GM18499 (cell line): ENCODE results near the gene EBPL.
"Not testable (repeated sequence)": the region's sequence is repeated elsewhere in the genome, so short reads cannot be mapped to it uniquely, and the experiment has no call there.

ENCODE experiments used
- ATAC-seq: cut with Tn5 transposase; IDR thresholded peaks from one replicate; pipeline ENCODE4 v1.9.1; 2021; ENCODE audit warnings: moderate number of reproducible peaks; ENCODE audit not compliant: insufficient read depth, unreplicated experiment

EBPL gene

DNA sequence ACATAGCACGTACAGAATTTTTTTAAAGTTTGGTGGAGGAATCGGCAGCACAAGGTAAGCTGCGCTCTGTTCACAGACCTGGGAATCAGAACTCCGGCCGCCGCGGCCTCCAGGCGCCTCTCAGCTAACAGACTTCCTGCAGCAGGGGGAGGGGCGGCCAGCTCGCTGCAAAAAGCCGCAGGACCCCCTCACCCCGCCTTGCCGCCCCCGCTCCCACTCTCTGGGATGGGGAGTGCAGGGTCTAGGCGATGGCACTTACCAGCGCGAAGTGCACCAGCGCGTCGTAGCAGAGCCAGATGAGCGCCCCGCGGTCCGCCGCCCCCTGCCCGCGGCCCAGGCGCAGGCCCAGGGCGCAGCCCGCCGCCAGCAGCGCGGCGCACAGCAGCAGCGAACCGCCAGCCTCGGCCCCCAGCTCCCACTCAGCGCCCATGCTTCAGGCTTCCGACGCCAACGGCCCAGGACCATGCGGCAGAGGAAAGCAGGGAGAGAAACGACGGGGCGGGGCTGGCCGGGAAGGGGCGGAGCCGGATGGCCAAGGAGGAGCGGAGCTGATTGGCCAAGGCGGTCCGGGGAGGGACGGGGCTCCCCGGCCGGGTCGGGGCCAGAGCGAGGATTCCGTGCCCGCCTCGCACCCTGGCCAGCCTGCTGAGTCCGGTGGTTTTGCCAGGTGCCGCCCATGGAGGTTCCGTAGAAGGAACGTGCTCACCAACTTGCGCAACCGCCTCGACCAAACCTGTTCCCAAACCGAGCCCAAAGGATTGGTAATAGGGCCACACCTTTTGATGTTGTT, at the start of gene EBPL:
Gene EBPL (minus strand): TSS at position 492 of the 790 bp plus-strand sequence. CDS start 62 bp downstream, at position 430.
- peak; percentile 50 for ATAC-seq

- ATAC-seq, result no peak
Measured at GRCh38 chr13:49740870-49741269, 49.6 kb upstream of the EBPL start.

DNA sequence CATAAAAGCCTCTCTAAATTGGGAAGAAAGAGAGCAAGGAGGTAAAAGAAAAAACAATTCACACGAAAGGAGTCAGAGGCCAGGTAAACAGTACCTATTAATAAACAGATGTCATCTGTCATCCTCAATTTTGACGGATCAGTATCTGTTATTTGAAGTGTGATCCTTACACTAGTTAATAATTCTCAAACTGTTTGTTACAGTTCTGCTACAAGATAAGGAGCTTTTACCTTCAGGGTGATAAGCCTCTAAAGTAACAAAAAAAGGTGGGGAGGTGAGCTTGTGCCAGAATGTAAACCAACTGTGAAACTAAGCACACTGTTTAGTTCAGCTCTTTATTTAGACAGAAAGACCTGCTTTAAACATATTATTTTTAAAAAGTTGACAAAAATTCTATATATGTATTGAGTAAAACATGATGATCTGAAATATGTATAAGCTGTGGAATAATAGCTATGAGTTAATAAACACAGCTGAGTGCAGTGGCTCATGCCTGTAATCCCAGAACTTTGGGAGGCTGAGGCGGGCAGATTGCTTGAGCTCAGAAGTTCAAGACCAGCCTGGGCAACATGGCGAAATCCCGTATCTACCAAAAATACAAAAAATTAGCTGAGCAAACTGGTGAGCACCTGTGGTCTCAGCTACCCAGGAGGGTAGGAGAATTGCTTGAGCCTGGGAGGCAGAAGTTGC, 48.4 kb upstream of the EBPL start:
- ATAC-seq, result no peak

DNA sequence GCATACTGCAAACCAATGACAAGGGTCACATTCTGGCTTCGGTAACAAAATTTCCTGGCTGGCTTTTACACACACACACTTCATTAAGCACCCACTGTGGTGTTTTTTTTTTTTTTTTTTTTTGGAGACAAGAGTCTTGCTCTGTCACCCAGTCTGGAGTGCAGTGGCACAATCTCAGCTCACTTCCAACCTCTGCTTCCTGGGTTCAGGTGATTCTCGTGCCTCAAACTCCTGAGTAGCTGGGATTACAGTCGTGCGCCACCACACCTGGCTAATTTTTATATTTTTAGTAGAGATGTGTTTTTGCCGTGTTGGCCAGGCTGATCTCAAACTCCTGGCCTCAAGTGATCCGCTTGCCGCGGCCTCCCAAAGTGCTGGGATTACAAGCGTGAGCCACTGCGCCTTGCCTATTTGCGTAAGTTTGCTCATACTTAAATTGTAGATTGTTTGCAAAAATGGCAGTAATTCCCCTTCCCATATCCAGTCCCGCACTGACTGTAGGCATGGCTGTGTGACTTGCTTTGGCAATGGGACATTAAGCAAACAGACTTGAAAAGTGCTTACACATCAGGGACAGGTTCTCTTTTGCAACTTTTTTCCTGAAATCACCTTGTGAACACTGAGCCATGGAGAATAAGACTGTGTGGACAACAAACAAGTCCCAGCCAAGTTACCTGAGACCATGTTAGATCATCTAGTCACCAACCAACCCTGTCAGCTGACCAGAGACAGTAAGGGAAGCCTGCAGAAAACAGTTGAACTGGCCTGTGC, 42.1 kb upstream of the EBPL start:
- no peak for ATAC-seq

DNA sequence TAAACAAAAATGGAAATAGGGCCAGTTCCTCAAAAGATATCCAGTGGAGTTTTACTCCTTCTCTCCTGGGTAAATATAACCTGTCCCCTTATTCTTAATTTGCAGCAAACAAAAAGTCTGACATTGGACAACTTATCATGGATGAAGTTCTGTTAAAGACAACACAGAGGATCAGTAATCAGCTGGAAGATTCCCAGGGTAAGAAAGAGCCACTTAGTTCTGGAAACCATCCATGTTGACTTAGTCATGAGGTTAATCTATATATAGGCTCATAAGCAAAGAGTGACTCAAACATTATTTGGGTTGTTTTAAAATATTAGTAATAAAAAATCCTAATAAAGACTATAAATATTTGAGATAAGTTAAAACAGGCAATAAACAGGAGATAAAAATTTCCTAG, 40.5 kb upstream of the EBPL start:
- no peak for ATAC-seq

- ATAC-seq, result no peak
Measured at GRCh38 chr13:49716615-49717014, 25.3 kb upstream of the EBPL start.

GRCh38 chr13:49714757-49715156, 23.5 kb upstream of the EBPL start:
- no peak for ATAC-seq

GRCh38 chr13:49711218-49711863, 20.1 kb upstream of the EBPL start:
- ATAC-seq, result no peak

- ATAC-seq, result not testable (repeated sequence)
Measured at GRCh38 chr13:49704264-49704663, 13.0 kb upstream of the EBPL start.

- no peak for ATAC-seq
Measured at GRCh38 chr13:49701491-49701890, 10.2 kb upstream of the EBPL start.

- ATAC-seq, result no peak
Measured at GRCh38 chr13:49697468-49697867, 6.2 kb upstream of the EBPL start.

DNA sequence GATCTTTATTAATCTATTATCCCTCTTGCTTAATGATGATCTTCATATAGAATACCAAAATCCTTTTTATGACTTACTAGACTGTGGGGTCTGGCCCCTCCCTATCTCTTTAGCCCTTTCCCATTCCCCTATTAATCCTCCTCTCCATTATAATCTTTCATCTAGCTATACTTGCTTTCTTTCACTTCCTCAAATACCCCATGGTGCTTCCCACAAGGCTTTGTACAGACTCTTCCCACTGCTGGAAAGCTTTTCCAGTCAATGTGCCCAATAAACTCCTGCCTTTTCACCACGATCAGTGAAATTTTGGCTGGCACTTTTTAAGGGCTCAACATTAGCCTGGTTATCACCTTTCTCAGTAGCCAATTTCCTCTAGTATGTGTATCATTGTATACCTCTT, 3.2 kb upstream of the EBPL start:
- no peak for ATAC-seq

GRCh38 chr13:49693877-49694276, 2.6 kb upstream of the EBPL start:
- no peak for ATAC-seq

GRCh38 chr13:49693191-49693733, 2.0 kb upstream of the EBPL start:
- no peak for ATAC-seq

GRCh38 chr13:49690133-49690994, 922 bp downstream of the EBPL start:
- peak; percentile 30 for ATAC-seq

DNA sequence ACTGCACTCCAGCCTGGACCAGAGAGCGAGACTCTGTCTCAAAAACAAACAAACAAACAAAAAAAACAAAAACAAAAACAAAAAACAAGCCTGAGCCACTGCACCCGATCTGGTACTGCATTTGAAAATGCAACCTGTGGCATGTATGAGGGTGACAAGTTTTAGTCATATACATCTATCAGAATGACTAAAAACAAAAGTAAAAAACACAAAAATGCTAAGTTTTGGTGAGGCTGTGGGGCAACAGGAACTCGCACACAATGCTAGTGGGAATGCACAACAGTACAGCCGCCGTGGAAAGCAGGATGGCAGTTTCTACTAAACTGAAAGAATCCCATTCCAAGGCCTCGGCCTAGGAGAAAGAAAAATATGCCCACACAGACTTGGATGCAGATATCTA, 7.8 kb downstream of the EBPL start:
- ATAC-seq, result no peak

DNA sequence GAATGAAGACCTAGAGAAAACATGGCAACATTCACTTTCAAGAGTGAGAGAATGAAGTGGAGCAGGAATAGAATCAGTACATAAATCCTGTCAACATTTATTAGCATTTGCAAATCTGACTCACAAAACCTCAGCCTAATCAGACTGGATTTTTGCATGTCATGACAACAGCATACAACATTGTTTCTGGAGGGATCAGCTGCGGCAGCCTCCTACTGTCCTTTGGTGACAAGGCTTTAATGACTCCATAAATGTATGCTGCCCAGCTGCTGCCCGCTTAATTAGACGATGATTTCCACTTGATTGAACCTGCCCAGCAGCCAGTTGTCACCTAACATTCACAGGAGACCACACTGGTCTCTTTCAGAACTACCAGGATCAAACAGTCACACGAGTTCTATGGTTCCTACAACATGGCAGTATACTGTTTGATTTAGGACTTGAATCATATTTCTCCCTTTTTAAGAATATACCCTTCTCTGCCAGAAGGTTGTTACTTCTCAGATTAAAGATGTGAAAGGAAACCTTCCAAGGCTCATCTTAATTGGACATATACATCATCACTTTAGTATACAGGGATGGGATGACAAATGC, 9.3 kb downstream of the EBPL start:
- no peak for ATAC-seq

DNA sequence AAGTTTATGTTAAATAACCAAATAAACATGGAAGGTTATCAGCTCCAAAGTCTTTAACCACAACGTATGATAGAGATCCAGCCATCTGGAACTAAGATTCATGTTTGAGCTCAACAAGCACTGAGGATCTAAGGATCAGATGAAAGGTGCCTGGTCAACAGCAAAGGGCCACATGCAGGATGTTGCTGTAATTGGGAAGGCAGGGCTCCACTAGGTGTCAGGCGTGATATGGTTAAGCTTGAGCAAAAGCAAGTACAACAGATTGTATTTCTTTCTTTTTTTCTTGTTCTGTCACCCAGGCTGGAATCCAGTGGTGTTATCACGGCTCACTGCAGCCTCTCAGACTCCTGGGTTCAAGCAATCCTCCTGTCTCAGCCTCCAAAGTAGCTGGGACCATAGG, 12.0 kb downstream of the EBPL start:
- ATAC-seq, result no peak
